ENCODE measurements around the gene KRT71.

DNA sequence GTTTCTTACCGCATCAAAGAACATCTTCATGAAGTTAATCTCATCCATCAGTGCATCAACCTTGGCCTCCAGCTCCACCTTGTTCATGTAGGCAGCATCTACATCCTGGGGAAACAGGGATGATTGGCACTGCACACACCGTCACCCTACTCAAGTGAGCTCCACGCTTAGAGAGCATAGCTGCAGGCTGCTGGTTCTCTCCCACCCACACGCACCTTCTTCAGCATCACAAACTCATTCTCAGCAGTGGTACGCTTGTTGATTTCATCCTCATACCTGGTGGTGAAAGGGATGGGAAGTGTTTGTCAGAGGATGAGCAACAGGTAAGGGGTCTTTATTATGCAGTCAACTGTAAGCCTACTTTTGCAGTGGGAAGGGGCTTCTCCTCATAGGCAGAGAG, 35.1 kb downstream of the KRT71 start:
- no peak for TF ChIP-seq CTCF (IDR thresholded peaks at IDR 0.05)
- TF ChIP-seq, protein P1, sequence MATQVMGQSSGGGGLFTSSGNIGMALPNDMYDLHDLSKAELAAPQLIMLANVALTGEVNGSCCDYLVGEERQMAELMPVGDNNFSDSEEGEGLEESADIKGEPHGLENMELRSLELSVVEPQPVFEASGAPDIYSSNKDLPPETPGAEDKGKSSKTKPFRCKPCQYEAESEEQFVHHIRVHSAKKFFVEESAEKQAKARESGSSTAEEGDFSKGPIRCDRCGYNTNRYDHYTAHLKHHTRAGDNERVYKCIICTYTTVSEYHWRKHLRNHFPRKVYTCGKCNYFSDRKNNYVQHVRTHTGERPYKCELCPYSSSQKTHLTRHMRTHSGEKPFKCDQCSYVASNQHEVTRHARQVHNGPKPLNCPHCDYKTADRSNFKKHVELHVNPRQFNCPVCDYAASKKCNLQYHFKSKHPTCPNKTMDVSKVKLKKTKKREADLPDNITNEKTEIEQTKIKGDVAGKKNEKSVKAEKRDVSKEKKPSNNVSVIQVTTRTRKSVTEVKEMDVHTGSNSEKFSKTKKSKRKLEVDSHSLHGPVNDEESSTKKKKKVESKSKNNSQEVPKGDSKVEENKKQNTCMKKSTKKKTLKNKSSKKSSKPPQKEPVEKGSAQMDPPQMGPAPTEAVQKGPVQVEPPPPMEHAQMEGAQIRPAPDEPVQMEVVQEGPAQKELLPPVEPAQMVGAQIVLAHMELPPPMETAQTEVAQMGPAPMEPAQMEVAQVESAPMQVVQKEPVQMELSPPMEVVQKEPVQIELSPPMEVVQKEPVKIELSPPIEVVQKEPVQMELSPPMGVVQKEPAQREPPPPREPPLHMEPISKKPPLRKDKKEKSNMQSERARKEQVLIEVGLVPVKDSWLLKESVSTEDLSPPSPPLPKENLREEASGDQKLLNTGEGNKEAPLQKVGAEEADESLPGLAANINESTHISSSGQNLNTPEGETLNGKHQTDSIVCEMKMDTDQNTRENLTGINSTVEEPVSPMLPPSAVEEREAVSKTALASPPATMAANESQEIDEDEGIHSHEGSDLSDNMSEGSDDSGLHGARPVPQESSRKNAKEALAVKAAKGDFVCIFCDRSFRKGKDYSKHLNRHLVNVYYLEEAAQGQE (IDR thresholded peaks at IDR 0.05; ENCODE audit: insufficient read depth in 1 of 2, low read depth in 2 of 2, low read length in 1 of 2): no peak

Measured in Panc1 (cell line).